CD14-positive monocyte (primary cell): Measurements from ENCODE around the gene ZBTB17. TPM values are rescaled to one million over a fixed set of nuclear protein-coding genes. Genes with fewer than 3 reads are reported as not detected.

Experiments used
- DNase-seq, 3 donors: peaks; one replicate each; pipeline ENCODE4 v3.0.0-alpha.2; 2011 to 2022
- H2AFZ ChIP-seq: 2 replicates; pipeline ENCODE4 v1.6.0; 2012; ENCODE audit warnings: mild to moderate bottlenecking, low read depth, low read length, inconsistent platforms; ENCODE audit not compliant: insufficient read depth, poor library complexity, severe bottlenecking
- H3K27ac ChIP-seq, 2 donors: 1 replicate in 1 of 2; 2 replicates in 1 of 2; pipeline ENCODE4 v1.5.1; 2012 to 2013; ENCODE audit warnings: low read length in 2 of 2, control low read depth in 1 of 2, inconsistent platforms in 1 of 2, low read depth in 1 of 2, mild to moderate bottlenecking in 1 of 2
- H3K27me3 ChIP-seq, 2 donors: one replicate each; pipeline versions ENCODE4 v1.6.0 to v1.6.1; 2011 to 2013; ENCODE audit warnings: low read length in 2 of 2; ENCODE audit not compliant: control insufficient read depth in 2 of 2, insufficient read depth in 2 of 2
- H3K36me3 ChIP-seq, 2 donors: replicated peaks in 1 of 2; 1 replicate in 1 of 2; 2 replicates in 1 of 2; pipeline versions ENCODE4 v1.5.1 to v1.6.1; 2012 to 2013; ENCODE audit warnings: low read length in 2 of 2, control low read depth in 1 of 2, inconsistent platforms in 1 of 2, mild to moderate bottlenecking in 1 of 2; ENCODE audit not compliant: insufficient read depth in 2 of 2, control insufficient read depth in 1 of 2
- H3K4me1 ChIP-seq, 2 donors: 1 replicate in 1 of 2; 2 replicates in 1 of 2; pipeline versions ENCODE4 v1.5.1 to v1.6.1; 2012 to 2013; ENCODE audit warnings: low read length in 2 of 2, control low read depth in 1 of 2, inconsistent platforms in 1 of 2, mild to moderate bottlenecking in 1 of 2, moderate library complexity in 1 of 2; ENCODE audit not compliant: insufficient read depth in 2 of 2, control insufficient read depth in 1 of 2
- H3K4me2 ChIP-seq: replicated peaks from 2 replicates; pipeline ENCODE3; 2012; ENCODE audit warnings: low read length, moderate library complexity, mild to moderate bottlenecking; ENCODE audit not compliant: poor library complexity, severe bottlenecking; ENCODE audit errors: extremely low read depth
- H3K4me3 ChIP-seq, 3 experiments: fragments of 200-600 bp in 1 of 3; sonication (generic) in 1 of 3; replicated peaks in 1 of 3; 1 replicate in 2 of 3; 2 replicates in 1 of 3; pipeline ENCODE4 v1.5.1; 2011 to 2013; ENCODE audit warnings: low read length in 3 of 3, mild to moderate bottlenecking in 3 of 3, control low read depth in 2 of 3, low read depth in 2 of 3, inconsistent platforms in 1 of 3, moderate library complexity in 1 of 3
- H3K79me2 ChIP-seq: 2 replicates; pipeline ENCODE4 v1.6.0; 2012; ENCODE audit warnings: mild to moderate bottlenecking, control low read depth, inconsistent platforms, low read length, moderate library complexity; ENCODE audit not compliant: insufficient read depth
- H3K9ac ChIP-seq: 2 replicates; pipeline ENCODE4 v1.6.0; 2017; ENCODE audit warnings: low read length, mild to moderate bottlenecking; ENCODE audit not compliant: insufficient read depth, poor library complexity, severe bottlenecking
- H3K9me3 ChIP-seq, 2 donors: replicated peaks in 1 of 2; 1 replicate in 1 of 2; 2 replicates in 1 of 2; pipeline versions ENCODE4 v1.5.1 to v1.6.1; 2012 to 2013; ENCODE audit warnings: low read length in 2 of 2, control low read depth in 1 of 2; ENCODE audit not compliant: control insufficient read depth in 1 of 2, insufficient read depth in 1 of 2
- H4K20me1 ChIP-seq: 2 replicates; pipeline ENCODE4 v1.6.0; 2012; ENCODE audit warnings: mild to moderate bottlenecking, low read length, control low read depth, moderate library complexity; ENCODE audit not compliant: insufficient read depth
- H3K27ac Mint-ChIP-seq, 7 donors: one replicate each; pipeline ENCODE4 v1.8.0; 2020; ENCODE audit warnings: mild to moderate bottlenecking in 7 of 7, mixed read lengths in 7 of 7, moderate library complexity in 6 of 7, inconsistent platforms in 2 of 7
- H3K27me3 Mint-ChIP-seq, 3 donors: one replicate each; pipeline ENCODE4 v1.8.0; 2021 to 2022; ENCODE audit warnings: low read depth in 3 of 3, mild to moderate bottlenecking in 3 of 3, mixed read lengths in 3 of 3, moderate library complexity in 3 of 3, inconsistent platforms in 1 of 3
- H3K36me3 Mint-ChIP-seq, 2 donors: one replicate each; pipeline ENCODE4 v1.8.0; 2020; ENCODE audit warnings: mixed read lengths in 2 of 2, inconsistent platforms in 1 of 2, mild to moderate bottlenecking in 1 of 2
- H3K4me1 Mint-ChIP-seq: one replicate; pipeline ENCODE4 v1.8.0; 2020; ENCODE audit warnings: mild to moderate bottlenecking, mixed read lengths
- H3K4me3 Mint-ChIP-seq, 2 donors: one replicate each; pipeline ENCODE4 v1.8.0; 2020; ENCODE audit warnings: mild to moderate bottlenecking in 2 of 2, mixed read lengths in 2 of 2, moderate library complexity in 1 of 2
- H3K9me3 Mint-ChIP-seq, 7 donors: one replicate each; pipeline ENCODE4 v1.8.0; 2020 to 2022; ENCODE audit warnings: mixed read lengths in 7 of 7, mild to moderate bottlenecking in 6 of 7, moderate library complexity in 6 of 7, inconsistent platforms in 2 of 7
- WGBS: methylation state at CpG from one replicate; pipeline ENCODE4 v1.1.5; 2013; ENCODE audit warnings: missing lambda C conversion rate; ENCODE audit not compliant: insufficient coverage; 5-methylcytosine and 5-hydroxymethylcytosine counted together
- intact Hi-C, 2 donors: fragments of 100-400 bp; cut with micrococcal nuclease; formaldehyde crosslinking; loops; one replicate each; pipeline versions ENCODE4 v1.15.0 to v1.15.1; 2023
- polyA plus RNA-seq, 3 donors: library from polyadenylated mRNA; depleted of rRNA in 1 of 3; unstranded in 2 of 3; stranded (reverse) in 1 of 3; fragments of 300-500 nt in 2 of 3; fragments of >200 nt in 1 of 3; fragmentation: Illumina TruSeq in 2 of 3; gene quantifications; 1 replicate in 2 of 3; 2 replicates in 1 of 3; pipeline ENCODE4 v1.2.3, GENCODE V29; 2012 to 2021
- TF ChIP-seq, protein P1 (sequence below): fragments of 200-600 bp; IDR thresholded peaks from one replicate; pipeline ENCODE4 v1.8.0; 2022; ENCODE audit warnings: antibody characterized with exemption, mild to moderate bottlenecking

Gene ZBTB17
- polyA plus RNA-seq, 3 donors, result 2.8 to 93.3 (median 7.6) TPM

DNA sequence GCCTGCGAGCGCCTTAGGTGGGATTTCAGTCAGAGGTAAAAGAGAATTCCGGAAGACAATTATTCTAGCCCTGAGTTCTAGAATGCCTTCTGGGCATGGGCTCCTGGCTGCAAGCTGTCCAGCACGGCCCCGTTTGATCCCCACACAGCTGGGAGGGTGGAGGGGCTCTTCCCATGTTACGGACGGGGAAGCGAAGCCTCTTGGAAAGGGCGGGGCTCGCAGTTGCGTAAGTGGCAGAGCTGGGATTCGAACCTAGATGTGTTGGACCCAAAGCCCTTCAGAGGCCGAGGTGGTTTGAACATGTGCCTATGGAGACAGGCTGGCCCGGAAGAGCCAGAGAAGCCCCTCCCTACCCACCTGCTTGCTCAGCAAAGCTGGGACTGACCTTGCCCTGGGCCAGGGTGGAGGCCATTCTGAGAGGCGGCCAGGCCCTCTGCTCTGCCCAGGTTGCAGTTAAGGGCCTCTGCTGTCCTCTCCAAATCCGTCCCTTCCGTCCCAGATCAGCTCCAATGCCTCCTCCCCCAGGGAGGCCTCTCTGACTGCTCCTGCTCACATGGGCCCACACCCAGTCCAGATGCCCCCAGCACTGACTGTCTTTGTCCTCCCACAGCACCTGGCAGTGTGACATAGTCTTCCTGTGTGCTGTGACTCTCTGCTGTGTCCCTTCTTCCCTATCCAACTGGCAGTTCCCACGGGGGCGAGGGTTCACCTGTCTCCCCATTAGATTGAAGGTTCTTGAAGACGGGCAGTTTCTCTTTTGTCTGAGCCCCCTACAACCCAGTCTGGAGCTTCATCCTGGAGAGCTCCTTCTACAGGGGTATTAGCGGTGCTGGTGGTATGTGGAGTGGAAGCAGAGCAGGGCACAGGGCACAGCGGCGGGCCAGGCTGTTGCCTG lies 43.1 kb upstream of the ZBTB17 start:
- peaks cover 10 to 25% (median 19%) of the 10 kb centered on the region in 3 donors for H3K27me3 Mint-ChIP-seq
- H3K36me3 Mint-ChIP-seq, result no peaks in the 10 kb centered on the region
- no peaks in the 10 kb centered on the region for H3K9me3 Mint-ChIP-seq
- no peak overlapping the region for H3K27ac ChIP-seq
- no peak overlapping the region for H2AFZ ChIP-seq
- H3K27ac Mint-ChIP-seq, result peak overlapping the region in 1 of 7 donors; percentile 23
- H3K4me3 Mint-ChIP-seq, result no peak overlapping the region
- H3K9me3 ChIP-seq, result no peaks in the 10 kb centered on the region
- H3K4me2 ChIP-seq, result no peak overlapping the region
- no peak overlapping the region for H3K4me3 ChIP-seq
- H3K36me3 ChIP-seq, result no peaks in the 10 kb centered on the region
- TF ChIP-seq, protein P1, sequence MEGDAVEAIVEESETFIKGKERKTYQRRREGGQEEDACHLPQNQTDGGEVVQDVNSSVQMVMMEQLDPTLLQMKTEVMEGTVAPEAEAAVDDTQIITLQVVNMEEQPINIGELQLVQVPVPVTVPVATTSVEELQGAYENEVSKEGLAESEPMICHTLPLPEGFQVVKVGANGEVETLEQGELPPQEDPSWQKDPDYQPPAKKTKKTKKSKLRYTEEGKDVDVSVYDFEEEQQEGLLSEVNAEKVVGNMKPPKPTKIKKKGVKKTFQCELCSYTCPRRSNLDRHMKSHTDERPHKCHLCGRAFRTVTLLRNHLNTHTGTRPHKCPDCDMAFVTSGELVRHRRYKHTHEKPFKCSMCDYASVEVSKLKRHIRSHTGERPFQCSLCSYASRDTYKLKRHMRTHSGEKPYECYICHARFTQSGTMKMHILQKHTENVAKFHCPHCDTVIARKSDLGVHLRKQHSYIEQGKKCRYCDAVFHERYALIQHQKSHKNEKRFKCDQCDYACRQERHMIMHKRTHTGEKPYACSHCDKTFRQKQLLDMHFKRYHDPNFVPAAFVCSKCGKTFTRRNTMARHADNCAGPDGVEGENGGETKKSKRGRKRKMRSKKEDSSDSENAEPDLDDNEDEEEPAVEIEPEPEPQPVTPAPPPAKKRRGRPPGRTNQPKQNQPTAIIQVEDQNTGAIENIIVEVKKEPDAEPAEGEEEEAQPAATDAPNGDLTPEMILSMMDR, result no peak
- peaks cover 6% of the 10 kb centered on the region for H3K4me1 Mint-ChIP-seq
- intact Hi-C loops, result loop anchor here in 1 of 2 donors (10.0 kb wide), 1 partner anchor 166 kb away; no protein-coding TSS in a partner anchor
- 86% methylated on average over 18 of the region's 23 CpGs for WGBS
- no peak overlapping the region for H3K9ac ChIP-seq
- H3K27me3 ChIP-seq, result no peaks in the 10 kb centered on the region
- no peaks in the 10 kb centered on the region for H3K79me2 ChIP-seq
- H3K4me1 ChIP-seq, result peaks cover 0 to 7% of the 10 kb centered on the region in 2 donors
- H4K20me1 ChIP-seq, result no peaks in the 10 kb centered on the region
- DNase-seq, result no peak

DNA sequence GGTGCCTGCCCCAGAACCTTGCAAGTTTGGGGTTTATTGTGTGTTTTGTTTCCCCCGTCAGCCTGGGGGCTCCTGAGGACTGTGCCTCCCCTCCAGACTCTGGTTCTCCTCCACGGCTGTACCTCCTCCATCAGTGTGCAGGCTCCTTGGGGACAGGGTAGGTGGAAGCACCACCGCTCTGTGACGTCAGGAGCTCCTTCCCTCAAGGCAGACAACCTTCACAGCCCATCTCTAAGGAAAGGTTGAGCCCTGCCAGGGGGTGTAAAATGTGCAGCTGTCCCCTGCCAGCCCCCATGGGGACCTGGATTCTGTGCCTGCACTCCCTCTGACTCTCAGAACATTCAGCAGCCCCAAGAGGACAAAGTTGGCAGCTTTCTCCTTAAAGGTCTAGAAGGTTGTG lies 42.4 kb upstream of the ZBTB17 start:
- Histone ChIP-seq H3K79me2 (no peaks in the 10 kb centered on the region), H3K9me3 (no peaks in the 10 kb centered on the region), H2AFZ (peak overlapping the region; percentile 53), H3K27ac (no peak overlapping the region), H3K27me3 (no peaks in the 10 kb centered on the region), H3K36me3 (no peaks in the 10 kb centered on the region), H3K4me3 (no peak overlapping the region), H3K4me2 (no peak overlapping the region), H3K4me1 (peaks cover 3 to 12% of the 10 kb centered on the region in 2 donors), H4K20me1 (no peaks in the 10 kb centered on the region), H3K9ac (no peak overlapping the region)
- peaks cover 8% of the 10 kb centered on the region for H3K4me1 Mint-ChIP-seq
- WGBS, result 100% methylated on average over 1 of the region's 4 CpGs
- peaks cover 8 to 28% (median 22%) of the 10 kb centered on the region in 3 donors for H3K27me3 Mint-ChIP-seq
- no peak for DNase-seq
- H3K4me3 Mint-ChIP-seq, result no peak overlapping the region
- no peak overlapping the region for H3K27ac Mint-ChIP-seq
- no peaks in the 10 kb centered on the region for H3K9me3 Mint-ChIP-seq
- TF ChIP-seq, protein P1, result no peak
- H3K36me3 Mint-ChIP-seq, result no peaks in the 10 kb centered on the region
- intact Hi-C loops, result loop anchor here in 1 of 2 donors (10.0 kb wide), 1 partner anchor 166 kb away; no protein-coding TSS in a partner anchor
